ENCODE data around the gene TRAF3IP3. TPM values are rescaled to one million over a fixed set of nuclear protein-coding genes. Genes with fewer than 3 reads are reported as not detected.

Gene TRAF3IP3
- total RNA-seq, 1 donor from 2014 or later, result 0.85 TPM

GRCh38 chr1:209797978-209798639, 42.3 kb downstream of the TRAF3IP3 start:
- no peak for TF ChIP-seq CTCF (IDR thresholded peaks at IDR 0.05; ENCODE audit: unreplicated experiment)
- Mint-ChIP-seq H3K4me3 (no peak overlapping the region), H3K4me1 (peaks cover 25% of the 10 kb centered on the region), H3K9me3 (no peaks in the 10 kb centered on the region), H3K27ac (peak overlapping the region; percentile 65), H3K36me3 (peaks cover 47% of the 10 kb centered on the region), H3K27me3 (ENCODE audit: low read depth) (no peaks in the 10 kb centered on the region)
- no peak for DNase-seq (ENCODE audit: low spot score in 2 of 2, unreplicated experiment in 2 of 2)

GRCh38 chr1:209800984-209801834, 45.4 kb downstream of the TRAF3IP3 start:
- no peak for DNase-seq (ENCODE audit: low spot score in 2 of 2, unreplicated experiment in 2 of 2)
- Mint-ChIP-seq H3K9me3 (no peaks in the 10 kb centered on the region), H3K4me1 (peaks cover 44% of the 10 kb centered on the region), H3K4me3 (no peak overlapping the region), H3K27ac (peak overlapping the region; percentile 76), H3K36me3 (peaks cover 20% of the 10 kb centered on the region), H3K27me3 (ENCODE audit: low read depth) (peaks cover 10% of the 10 kb centered on the region)
- no peak for TF ChIP-seq CTCF (IDR thresholded peaks at IDR 0.05; ENCODE audit: unreplicated experiment)

GRCh38 chr1:209802117-209802779, 46.4 kb downstream of the TRAF3IP3 start:
- peaks cover 10% of the 10 kb centered on the region for H3K27me3 Mint-ChIP-seq (ENCODE audit: low read depth)
- peaks cover 40% of the 10 kb centered on the region for H3K4me1 Mint-ChIP-seq
- no peaks in the 10 kb centered on the region for H3K9me3 Mint-ChIP-seq
- no peak for TF ChIP-seq CTCF (IDR thresholded peaks at IDR 0.05; ENCODE audit: unreplicated experiment)
- DNase-seq (ENCODE audit: low spot score in 2 of 2, unreplicated experiment in 2 of 2), result no peak
- H3K27ac Mint-ChIP-seq, result peak overlapping the region; percentile 76
- H3K4me3 Mint-ChIP-seq, result no peak overlapping the region
- peaks cover 18% of the 10 kb centered on the region for H3K36me3 Mint-ChIP-seq

GRCh38 chr1:209802780-209803152, 46.9 kb downstream of the TRAF3IP3 start:
- no peak for DNase-seq (ENCODE audit: low spot score in 2 of 2, unreplicated experiment in 2 of 2)
- Mint-ChIP-seq H3K4me1 (peaks cover 43% of the 10 kb centered on the region), H3K27ac (no peak overlapping the region), H3K4me3 (no peak overlapping the region), H3K9me3 (no peaks in the 10 kb centered on the region), H3K36me3 (peaks cover 14% of the 10 kb centered on the region), H3K27me3 (ENCODE audit: low read depth) (peaks cover 10% of the 10 kb centered on the region)
- TF ChIP-seq CTCF (IDR thresholded peaks at IDR 0.05; ENCODE audit: unreplicated experiment), result no peak

- no peak for DNase-seq (ENCODE audit: low spot score in 2 of 2, unreplicated experiment in 2 of 2)
- Mint-ChIP-seq H3K4me3 (no peak overlapping the region), H3K36me3 (peaks cover 8% of the 10 kb centered on the region), H3K9me3 (no peaks in the 10 kb centered on the region), H3K4me1 (peaks cover 46% of the 10 kb centered on the region), H3K27me3 (ENCODE audit: low read depth) (peaks cover 10% of the 10 kb centered on the region), H3K27ac (no peak overlapping the region)
- TF ChIP-seq CTCF (IDR thresholded peaks at IDR 0.05; ENCODE audit: unreplicated experiment), result no peak
Measured at GRCh38 chr1:209803568-209803967, 47.7 kb downstream of the TRAF3IP3 start.

All from mesothelial cell of epicardium (in vitro differentiated cells).